ENCODE data around the gene PRTFDC1.

- TF ChIP-seq EZH2phosphoT487 (IDR thresholded peaks at IDR 0.05; ENCODE audit: insufficient read depth, low read depth) (no peak), EZH2 (IDR thresholded peaks at IDR 0.05; ENCODE audit: insufficient read depth, poor library complexity, severe bottlenecking) (no peak)
These were observed 46.0 kb downstream of the PRTFDC1 start for GRCh38 chr10:24906372-24906771.
